Tongue (tissue), 2 donors: ENCODE data around the gene WNT1. TPM values are rescaled to one million over a fixed set of nuclear protein-coding genes. Genes with fewer than 3 reads are reported as not detected.
A peak's percentile ranks its signal among the peaks of the same experiment; 100 is the strongest.

Experiments
- DNase-seq: peaks from one replicate; pipeline ENCODE4 v3.0.0-alpha.2; 2015
- total RNA-seq: library from RNA; depleted of rRNA; stranded (reverse); fragments of >200 nt; gene quantifications from one replicate; pipeline ENCODE4 v1.2.3, GENCODE V29; 2014

WNT1 gene
- total RNA-seq, 1 donor from 2014 or later = not detected

DNA sequence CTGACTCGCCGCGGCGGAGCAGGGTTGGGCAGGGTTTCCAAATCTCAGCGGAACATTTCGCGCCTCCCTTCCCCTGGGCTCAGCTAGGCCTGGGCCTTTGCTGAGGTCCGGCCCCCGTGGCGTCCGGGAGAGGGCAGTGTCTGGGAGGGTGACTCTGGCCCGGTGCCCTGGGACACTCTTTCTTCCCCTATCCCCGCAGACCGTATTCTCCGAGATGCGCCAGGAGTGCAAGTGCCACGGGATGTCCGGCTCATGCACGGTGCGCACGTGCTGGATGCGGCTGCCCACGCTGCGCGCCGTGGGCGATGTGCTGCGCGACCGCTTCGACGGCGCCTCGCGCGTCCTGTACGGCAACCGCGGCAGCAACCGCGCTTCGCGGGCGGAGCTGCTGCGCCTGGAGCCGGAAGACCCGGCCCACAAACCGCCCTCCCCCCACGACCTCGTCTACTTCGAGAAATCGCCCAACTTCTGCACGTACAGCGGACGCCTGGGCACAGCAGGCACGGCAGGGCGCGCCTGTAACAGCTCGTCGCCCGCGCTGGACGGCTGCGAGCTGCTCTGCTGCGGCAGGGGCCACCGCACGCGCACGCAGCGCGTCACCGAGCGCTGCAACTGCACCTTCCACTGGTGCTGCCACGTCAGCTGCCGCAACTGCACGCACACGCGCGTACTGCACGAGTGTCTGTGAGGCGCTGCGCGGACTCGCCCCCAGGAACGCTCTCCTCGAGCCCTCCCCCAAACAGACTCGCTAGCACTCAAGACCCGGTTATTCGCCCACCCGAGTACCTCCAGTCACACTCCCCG, 3.0 kb downstream of the WNT1 start:
- DNase-seq = no peak

DNA sequence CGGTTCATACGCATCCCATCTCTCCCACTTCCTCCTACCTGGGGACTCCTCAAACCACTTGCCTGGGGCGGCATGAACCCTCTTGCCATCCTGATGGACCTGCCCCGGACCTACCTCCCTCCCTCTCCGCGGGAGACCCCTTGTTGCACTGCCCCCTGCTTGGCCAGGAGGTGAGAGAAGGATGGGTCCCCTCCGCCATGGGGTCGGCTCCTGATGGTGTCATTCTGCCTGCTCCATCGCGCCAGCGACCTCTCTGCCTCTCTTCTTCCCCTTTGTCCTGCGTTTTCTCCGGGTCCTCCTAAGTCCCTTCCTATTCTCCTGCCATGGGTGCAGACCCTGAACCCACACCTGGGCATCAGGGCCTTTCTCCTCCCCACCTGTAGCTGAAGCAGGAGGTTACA, 3.6 kb downstream of the WNT1 start:
- DNase-seq = no peak

DNA sequence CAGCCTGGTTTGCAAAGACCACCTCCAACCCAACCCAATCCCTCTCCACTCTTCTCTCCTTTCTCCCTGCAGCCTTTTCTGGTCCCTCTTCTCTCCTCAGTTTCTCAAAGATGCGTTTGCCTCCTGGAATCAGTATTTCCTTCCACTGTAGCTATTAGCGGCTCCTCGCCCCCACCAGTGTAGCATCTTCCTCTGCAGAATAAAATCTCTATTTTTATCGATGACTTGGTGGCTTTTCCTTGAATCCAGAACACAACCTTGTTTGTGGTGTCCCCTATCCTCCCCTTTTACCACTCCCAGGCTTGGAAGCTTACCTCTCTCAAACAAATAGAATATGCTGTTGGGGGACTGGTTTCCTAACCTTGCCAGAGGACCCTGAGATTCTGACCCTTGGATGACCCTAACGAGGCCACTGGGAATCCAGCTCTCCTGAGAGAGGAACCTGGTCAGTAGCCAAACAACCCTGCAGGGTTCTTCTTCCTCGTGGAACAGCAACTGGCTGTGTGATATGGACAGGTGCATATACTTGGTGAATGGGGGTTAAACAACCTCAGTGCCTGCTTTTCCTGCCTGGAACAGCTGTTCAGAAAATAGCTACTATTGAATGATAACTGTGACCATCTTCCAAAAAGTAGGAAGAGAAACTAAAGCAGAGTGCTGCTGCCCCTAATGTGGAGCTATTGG, 4.4 kb downstream of the WNT1 start:
- DNase-seq = no peak

DNA sequence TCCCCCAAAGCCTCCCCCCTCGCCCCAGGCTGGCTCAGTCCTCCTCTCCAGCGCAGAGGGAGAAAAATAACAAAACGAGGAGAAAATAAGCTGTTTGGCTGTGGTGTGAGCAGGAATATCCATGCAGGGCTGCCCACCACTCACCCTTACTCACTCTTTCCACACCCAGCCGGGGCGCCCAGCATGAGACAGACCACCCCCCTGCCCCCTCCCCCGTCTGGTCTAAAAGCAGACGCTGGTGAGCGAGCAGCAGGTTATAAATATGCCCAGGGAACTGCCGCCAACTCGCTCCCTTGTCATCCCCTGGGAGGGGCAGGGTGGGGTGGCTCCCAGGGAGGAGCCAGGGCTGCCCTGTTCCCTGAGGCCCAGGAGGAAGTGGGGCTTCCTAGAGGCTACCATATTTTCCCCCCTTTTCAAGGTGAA, 7.4 kb downstream of the WNT1 start:
- DNase-seq = no peak

DNA sequence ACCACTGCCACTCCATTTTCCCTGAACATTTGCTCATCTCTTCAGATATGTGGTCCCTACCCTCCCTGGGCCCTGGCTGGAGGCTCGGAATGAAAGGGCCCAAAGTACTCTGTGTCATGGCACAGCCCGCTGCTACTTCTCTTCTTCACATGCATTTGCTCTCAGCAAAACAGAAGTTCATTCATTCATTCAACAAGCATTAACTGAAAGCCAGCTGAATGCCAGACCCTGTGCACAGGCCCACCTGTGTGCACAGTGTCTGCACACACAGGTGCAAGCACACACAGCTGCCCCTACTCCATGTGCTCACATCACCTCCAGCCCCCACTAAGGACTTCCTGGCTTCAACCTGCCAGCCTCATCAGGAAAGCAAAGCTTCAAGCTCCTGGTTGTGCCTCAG, 7.8 kb downstream of the WNT1 start:
- DNase-seq = no peak

DNA sequence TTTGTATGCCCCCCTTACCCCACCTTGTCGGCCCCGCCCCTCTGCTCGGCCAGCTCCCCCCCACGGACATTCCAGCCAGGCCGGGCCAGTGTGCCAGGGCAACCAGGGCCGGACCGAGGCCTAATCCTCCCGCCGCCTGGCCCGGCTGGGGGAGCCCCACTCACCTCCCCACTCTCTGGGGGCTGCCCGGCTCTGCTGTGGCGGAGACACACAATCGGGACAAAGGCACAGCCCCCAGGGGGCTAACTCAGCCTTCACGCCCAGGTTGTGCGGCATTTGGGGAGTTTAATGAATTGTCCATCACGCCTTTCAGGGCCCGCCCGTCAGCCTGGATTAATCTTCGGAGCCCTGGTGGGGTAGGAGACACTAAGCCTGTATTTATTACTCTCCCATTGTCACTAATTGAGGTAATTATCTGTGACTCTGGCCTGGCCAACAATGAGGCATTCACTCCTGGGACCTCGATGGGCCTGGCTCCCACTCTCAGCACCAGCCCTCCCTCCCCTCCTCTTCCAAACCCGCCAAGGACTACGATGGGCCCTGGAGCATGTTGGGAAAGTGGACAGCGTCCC, 8.7 kb downstream of the WNT1 start:
- DNase-seq = no peak

DNA sequence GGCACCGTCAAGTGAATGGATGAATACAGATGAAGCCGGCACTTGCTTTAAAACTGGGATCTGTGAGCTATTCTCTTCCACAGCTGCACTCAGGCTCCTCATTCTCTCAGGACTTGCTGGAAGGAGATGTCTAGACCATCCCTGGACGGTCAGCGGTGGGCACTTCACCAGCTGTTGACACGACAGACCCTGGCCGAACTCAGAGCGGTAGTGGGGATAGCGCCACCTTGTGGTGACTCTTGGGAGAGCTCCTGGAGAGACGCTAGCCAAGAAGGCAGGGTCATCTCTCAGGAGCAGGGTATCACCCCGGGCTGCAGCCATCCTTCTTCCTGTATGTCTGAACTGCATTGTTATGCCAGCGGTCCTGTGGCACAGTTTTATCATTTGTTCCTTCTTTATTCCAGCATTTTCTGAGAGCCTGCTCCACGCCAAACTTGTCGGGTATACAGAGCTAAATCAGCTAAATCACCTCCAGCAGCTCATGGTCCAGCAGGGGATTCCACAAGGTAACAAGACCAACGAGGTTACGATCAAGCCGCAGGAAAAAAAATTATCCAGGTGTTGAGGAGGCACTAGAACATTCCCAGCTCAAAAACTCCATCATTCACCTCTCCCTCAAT, 10.0 kb downstream of the WNT1 start:
- DNase-seq = peak; percentile 65

DNA sequence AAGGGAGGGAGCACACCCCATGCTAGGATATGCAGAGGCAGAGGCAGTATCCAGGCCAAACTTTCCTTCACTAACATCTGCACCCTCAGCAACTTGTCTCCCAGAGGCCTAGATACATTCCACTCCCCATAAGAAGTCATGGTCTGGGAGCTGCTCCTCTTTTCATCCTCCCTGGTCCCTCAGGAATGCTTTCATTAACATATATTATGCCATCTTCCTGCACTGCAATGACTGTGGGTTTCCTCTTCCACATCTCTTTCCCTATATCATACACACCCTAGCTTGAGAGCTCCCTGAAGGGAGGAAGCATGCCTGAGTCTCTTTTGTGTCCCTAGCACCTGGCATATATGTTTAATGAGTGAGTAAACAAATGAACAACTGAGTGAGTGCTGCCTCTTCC, 12.4 kb downstream of the WNT1 start:
- DNase-seq = no peak

DNA sequence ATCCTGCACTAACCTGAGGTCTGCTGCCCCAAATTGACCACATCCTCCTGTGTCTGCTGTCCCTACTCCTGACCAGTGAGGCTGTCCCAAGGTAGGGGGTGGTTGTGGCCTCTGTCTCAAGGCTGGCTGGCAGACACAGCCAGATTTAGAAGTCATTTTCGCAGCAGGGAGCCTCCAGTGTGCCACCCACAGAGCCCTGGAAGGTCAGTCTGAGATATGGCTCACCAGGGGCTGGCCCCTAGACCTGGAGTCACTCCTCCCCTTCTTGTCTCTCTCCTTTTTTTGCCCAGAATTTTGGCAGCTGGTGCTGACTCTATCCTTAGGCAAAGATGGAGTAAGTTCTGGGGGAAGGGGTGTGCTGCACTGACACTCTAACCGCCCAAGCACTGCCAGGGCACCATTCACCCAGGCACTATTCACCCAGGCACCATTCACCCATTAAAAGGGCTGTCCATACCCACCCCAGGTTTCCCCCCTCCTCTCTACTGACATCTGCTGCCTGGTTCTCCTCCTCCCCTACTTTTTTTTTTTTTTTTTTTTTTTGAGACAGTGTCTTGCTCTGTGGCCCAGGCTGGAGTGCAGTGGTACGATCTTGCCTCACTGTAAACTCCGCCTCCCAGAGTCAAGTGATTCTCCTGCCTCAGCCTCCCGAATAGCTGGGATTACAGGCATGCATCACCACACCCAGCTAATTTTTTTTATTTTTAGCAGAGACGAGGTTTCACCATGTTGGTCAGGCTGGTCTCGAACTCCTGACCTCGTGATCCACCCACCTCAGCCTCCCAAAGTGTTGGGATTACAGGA, 13.3 kb downstream of the WNT1 start:
- no peak for DNase-seq

DNA sequence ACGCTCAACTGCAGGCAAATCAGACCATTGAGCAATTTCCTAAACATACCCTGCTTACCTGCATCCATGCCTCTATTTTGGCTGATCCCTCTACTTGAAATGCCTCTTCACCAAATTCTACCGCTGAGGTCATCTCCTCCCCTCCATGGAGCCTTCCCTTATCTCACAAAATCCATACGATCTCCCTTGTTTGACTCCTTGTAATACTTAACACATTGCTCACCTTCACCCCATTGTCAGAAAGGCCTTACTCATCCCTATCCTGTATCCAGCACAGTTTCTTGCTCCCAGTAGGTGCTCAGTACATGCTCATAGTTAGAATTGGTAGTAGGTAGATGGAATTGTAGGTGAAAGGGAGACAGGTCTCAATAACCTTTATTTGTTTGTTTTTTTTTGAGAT, 15.7 kb downstream of the WNT1 start:
- no peak for DNase-seq

DNA sequence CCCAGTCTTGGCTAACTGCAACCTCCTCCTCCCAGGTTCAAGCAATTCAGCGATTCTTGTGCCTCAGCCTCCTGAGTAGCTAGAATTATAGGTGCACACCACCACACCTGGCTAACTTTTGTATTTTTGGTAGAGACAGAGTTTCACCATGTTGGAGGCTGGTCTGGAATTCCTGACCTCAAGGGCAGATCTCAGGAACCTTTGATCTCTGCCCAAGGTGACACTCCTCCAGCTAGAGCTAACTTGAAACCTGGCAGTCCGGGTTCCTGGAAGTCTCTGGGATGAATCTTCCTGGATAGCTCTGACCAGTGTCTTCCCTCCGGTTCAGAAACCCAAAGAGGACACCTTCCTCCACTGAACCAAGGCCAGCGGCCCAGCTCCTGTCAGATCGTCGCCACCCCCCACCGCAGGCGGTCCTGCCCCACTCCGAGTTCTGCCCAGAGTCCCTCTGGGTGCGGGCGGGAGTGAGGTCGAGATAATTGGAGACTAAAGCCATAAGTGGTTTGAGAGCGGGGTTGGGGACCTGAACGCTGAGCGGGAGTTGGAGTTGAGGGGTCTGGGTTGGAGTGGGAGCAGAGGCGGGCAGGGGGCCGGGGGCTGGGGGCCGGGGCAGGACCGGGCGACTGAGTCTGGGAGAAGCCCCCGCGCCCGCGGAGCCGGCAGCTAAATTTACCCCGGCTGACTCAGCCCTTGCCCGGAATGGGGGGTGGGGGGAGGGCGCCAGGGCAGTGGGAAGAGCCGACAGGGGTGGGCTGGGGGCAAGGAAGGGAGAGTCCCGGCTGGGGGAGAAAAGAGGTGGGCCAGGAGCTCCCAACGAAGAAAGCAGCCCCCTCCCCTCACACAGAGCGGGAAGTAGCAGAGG, 16.3 kb downstream of the WNT1 start:
- no peak for DNase-seq

DNA sequence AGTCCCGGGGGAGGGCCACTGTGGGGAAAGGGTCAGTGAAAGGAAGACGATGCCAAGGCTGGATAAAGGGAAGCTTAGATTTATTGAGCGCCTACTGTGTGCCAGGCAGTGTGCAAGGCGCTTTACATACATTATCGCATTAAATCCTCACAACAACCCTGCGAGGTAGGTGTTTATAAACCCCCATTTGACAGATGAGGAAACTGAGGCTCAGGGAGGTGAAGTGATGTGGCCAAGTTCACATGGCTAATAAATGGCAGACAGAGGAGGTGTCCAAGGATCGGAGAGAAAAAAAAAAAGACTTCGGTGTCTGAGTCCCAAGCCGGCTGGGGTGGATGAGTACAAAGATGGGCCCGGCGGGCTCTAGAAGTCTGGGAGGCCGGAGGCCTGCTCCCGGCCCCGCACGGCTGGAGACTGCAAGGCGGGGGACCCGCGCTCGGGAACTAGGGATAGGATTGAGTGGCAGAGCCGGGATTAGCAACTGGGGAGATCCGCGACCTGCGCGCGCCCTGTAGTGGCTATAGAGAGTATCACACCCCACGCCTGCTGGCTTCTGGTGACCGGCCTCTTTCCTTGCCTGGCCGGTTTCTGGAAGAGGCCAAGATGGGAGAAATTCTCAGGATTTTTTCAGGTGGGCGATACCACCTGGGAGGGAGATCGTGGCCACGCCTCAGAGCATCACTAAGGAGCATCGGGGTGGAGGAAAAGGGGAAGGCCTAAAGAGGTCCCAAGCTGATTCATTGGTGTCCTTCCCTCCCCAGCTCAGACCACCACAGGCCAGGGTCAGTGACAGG, 17.2 kb downstream of the WNT1 start:
- peak; percentile 91 for DNase-seq

DNA sequence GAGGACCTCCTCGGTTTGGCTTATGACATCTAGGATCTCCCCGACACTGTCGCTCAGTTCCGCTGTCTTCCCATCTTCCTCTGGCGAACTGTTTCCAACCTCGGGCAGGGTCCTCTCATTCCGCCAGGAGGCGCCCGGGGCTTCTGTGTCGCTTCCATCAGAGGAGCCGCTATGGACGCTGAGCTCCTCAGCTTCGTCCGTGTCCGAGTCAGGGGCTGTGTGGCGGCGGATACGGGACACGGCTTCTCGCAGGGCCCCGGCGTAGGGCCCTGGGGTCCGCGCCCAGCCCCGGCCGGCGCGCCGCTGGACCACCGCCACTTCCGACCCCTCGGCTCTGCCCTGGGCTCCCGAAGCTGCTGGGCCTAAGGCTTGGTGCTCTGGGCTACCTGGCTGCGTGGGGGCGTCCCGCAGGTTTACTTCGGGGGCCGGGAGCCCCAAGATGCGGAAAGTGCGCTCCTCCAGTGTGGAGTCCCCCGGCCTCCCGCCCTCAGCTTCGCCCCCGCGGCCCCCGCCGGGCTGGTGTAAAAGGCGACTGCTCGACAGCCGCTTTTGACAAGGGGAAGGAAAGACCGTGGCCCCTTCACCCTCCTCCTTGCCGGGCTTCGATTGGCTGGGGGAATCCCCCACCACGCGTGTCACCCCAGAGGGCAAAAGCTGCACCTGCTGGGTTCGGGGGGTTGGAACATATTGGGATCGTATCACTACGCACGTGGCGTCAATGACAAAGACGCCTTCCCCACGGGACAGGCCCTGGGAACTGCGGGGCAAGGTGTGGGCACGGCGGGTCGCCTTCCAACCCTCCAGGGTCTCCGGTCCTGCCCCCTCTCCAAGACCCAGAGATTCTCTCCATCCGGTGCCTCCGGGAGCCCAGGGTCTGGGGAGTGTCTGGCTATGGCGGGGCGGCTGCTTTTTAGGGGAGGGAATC, 18.9 kb downstream of the WNT1 start:
- peak; percentile 88 for DNase-seq

DNA sequence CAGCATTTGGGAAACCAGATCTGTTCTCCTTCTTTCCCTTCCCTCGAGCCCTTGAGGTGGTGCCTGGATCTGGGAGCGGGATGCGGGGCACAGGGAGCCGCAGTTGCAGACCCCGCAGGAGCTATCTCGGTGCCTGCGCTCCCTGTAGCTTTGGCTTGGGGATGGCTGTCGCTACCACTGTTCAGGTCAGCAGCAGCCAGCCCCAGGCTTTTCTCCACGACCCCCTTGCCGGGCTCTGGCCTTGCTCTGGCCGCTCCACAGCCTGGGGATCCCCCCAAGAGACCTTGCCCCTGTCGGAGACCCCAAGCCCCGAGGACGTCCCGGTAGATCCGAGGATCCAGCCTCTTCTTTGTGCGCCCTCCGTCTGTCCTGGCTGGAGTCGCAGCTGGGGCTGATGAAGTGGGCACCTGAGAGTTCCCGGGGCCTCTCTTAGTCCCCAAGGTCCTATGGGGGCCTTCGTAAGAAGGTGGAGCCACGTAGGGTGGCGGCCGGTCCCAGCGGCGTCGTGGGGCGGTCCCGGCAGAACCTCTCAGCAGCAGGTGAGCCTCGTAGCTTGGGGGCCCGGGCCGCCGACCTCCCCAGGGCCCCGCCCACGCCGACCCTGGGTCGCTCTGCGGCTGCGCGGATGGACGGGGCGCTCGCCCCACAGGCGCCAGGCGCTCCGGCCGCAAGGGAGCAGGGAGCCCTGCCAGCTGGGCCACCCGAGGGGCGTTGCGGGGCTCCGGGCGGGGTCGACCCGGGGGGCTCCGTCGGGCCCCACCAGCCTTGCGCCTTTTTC, 19.8 kb downstream of the WNT1 start:
- no peak for DNase-seq

DNA sequence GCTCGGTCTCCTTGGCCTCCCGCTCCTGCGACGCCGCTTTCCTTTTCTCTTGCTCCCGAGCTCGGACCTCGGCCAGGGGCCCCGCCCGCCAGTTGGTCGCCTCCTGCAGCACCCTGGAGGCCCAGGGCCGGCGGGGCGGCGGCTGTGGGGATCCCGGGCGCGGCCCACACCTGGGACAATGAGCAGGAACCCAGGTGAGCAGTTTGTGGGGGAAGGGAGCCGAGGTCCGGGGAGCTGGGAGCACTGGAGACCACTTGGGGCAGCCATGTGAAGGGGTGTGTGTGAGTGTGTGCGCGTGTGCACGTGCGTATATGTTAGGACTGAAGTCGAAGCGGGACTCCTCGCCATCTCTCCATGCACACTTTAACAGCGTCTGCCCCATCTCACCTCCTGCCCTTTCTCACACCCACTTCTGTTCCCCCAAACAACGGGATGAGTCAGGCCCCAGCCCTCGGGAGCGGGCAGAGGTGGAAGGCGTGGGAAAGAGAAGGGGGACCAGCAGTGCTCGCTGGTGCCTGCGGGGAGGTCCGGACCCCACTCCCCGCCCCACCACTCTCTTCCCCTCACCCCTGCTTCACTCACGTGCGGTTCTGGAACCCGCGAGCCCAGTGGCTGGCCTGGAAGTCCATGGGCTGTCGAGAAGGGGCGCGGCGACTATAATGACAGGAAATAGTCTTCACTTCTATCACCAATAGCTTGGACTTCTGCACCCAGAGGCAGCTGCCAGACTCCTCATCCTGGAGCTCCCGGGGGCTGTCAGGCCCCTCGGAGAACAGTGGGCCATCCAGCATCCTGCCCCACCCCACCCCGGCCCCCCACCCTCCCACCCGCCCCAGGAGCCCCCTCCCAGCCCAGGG, 20.6 kb downstream of the WNT1 start:
- DNase-seq = no peak

DNA sequence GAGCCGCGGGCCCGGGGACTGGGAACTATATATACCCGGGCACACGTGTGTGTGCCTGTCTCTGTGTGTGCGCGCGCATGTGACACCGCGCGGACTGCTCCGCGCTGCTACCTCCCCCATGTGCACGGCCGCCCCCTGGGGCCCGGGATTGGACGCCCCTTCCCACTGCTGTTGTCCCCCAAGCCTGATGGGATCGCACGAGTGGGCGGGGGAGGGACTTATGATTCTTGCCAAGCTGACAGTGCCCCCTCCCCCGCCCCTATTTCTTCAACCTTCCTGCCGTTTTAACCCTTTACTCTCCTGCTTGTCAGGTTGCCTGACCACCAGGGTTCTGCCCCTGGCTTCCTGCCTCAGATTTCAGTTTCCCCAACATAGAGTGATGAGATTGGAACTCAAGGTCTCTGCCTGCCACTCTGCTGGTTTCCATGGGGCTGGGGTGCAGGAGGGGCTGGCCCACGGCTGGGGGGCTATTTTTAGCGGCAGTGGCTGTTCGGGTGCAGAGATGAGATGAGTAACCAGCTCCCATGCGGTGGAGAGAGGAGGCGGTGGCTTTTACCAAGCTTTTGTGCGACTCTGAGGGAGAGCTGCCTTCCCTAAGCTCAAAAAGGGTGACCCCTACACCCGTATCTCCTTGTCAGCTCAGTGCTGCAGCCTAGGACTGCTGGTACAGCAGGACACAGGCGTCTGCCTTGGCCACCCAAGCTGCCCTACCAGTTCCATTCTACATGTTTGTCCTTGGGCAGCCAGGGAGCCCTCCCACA, 21.4 kb downstream of the WNT1 start, which contains the start of gene DDN:
Gene DDN, minus strand, starts transcription at position 5 of the 761 bp plus-strand sequence. CDS start 88 bp downstream, outside the sequence.
- DNase-seq = peak; percentile 60
